HG03558 (cell line): ENCODE measurements around the gene TGDS.
A peak's percentile ranks its signal among the peaks of the same experiment; 100 is the strongest.
"Not testable (repeated sequence)": the region's sequence is repeated elsewhere in the genome, so short reads cannot be mapped to it uniquely, and the experiment has no call there.

Source experiments
- ATAC-seq: cut with Tn5 transposase; IDR thresholded peaks from one replicate; pipeline ENCODE4 v1.9.1; 2021; ENCODE audit warnings: moderate number of reproducible peaks; ENCODE audit not compliant: unreplicated experiment; ENCODE audit errors: extremely low read depth

Gene TGDS

GRCh38 chr13:94595950-94596574 is at the start of gene TGDS:
Gene TGDS (minus strand): TSS chr13:94596152. CDS start chr13:94596136, 16 bp downstream.
- peak; percentile 98 for ATAC-seq

- ATAC-seq = no peak
These were observed 45.5 kb upstream of the TGDS start for GRCh38 chr13:94641409-94641941.

GRCh38 chr13:94640721-94641120 is 44.8 kb upstream of the TGDS start:
- no peak for ATAC-seq

- ATAC-seq = not testable (repeated sequence)
These were observed 41.7 kb upstream of the TGDS start for GRCh38 chr13:94637677-94638076.

- no peak for ATAC-seq
These were observed 41.1 kb upstream of the TGDS start for GRCh38 chr13:94636942-94637578.

- not testable (repeated sequence) for ATAC-seq
These were observed 40.1 kb upstream of the TGDS start for GRCh38 chr13:94636096-94636495.

GRCh38 chr13:94632226-94632980 is 36.5 kb upstream of the TGDS start:
- no peak for ATAC-seq

GRCh38 chr13:94630858-94631257 is 34.9 kb upstream of the TGDS start:
- ATAC-seq = no peak

- no peak for ATAC-seq
These were observed 27.4 kb upstream of the TGDS start for GRCh38 chr13:94623316-94623715.

GRCh38 chr13:94622344-94622743 is 26.4 kb upstream of the TGDS start:
- no peak for ATAC-seq

GRCh38 chr13:94620286-94620896 is 24.4 kb upstream of the TGDS start:
- ATAC-seq = peak; percentile 58

GRCh38 chr13:94617389-94618000 is 21.5 kb upstream of the TGDS start:
- ATAC-seq = no peak

GRCh38 chr13:94613051-94613450 is 17.1 kb upstream of the TGDS start:
- ATAC-seq = no peak

- ATAC-seq = no peak
These were observed 16.1 kb upstream of the TGDS start for GRCh38 chr13:94612050-94612449.

- ATAC-seq = no peak
These were observed 14.5 kb upstream of the TGDS start for GRCh38 chr13:94610475-94610874.

- no peak for ATAC-seq
These were observed 13.2 kb upstream of the TGDS start for GRCh38 chr13:94609196-94609595.

- no peak for ATAC-seq
These were observed 12.6 kb upstream of the TGDS start for GRCh38 chr13:94608586-94608985.

- no peak for ATAC-seq
These were observed 12.0 kb upstream of the TGDS start for GRCh38 chr13:94607939-94608338.

- no peak for ATAC-seq
These were observed 11.1 kb upstream of the TGDS start for GRCh38 chr13:94607056-94607455.

- ATAC-seq = no peak
These were observed 6.5 kb upstream of the TGDS start for GRCh38 chr13:94602467-94602866.
